ENCODE measurements around the gene FSD1L.

The FSD1L gene

DNA sequence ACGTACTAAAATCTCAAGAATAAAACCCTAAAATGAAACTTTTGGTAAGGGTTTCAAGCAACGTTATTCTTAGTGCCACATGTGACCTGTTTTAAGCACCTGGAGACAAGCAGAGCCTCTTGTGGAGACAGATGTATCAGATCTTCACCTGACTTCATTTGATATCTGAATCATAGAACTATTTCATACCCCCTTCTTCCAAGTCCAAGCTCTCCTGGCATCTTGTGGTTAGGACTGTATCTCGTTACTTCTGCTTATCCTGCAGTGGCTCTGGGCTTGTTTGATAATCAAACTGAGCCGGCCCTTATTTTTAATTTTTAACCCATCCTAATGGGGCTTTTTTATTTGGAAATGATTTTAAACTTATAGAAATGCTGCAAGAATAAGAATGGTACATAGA lies 11.1 kb upstream of the FSD1L start:
- no peak for DNase-seq (ENCODE audit: low spot score)

DNA sequence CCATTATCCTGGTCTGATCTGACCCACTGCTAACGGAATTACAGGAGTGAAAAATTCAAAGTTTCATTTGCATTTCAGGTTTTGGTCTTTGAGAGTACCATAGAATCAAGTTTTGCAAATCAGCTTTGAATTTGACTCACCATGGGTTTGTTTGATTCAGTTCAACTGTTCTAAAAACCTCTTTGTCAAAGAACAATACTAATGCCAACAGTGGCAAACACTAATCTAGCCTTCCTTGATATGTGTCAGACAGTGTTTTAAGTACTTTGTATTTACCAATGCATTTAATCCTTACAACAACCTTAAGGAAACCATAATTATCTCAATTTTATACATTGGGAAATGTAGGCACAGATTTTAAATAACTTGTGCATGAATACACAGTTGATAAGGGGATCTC lies 10.1 kb upstream of the FSD1L start:
- DNase-seq (ENCODE audit: low spot score), result no peak

DNA sequence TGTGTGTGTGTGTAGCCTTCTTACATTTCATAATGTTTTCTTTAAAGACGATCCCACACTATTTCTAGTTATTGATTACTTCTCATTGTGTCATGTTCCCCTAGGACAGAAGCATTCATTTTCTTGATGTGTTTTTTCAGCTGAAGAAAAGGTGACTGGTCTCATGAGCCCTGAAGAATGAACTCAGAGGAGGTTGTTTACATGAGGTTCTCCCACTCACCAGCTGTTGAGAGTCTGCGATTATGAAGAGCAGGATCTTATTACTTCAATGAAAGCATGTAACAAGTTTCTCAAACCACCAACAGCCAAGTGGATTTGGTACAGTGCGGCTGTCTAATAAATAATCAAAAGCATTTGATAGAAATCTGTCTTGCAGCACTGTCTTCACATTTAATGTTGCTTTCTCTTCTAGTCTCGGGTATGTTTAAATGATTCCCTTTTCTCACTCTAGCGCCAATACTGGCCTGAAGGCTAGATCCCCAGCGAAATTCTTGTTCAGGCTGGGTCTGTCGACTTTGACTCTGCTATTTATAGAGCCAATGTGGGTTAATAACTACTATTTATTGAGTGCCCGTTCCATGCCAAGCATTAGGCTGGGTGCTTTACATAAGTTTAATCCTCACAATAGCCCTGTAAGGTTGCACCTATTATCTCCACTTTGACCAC lies 9.6 kb upstream of the FSD1L start:
- DNase-seq (ENCODE audit: low spot score), result no peak

DNA sequence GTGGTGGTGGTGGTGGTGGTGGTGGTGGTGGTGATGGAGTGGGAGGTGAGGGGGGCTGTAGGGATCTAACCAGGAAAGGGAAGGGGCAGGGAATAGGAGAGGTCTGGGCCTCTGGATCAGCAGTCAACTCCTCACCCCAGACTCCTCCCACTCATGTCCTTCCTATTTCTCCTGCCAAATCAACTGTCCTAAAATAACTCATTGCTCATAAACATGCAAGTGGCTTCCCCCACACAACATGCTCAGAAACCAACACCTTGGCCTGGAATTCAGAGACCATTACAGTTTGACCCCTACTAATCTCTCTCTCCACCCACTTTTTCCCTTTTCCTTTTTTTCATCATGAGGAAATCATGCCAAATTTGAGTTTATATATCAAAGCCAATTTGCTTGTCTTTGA lies 8.4 kb upstream of the FSD1L start:
- no peak for DNase-seq (ENCODE audit: low spot score)

DNA sequence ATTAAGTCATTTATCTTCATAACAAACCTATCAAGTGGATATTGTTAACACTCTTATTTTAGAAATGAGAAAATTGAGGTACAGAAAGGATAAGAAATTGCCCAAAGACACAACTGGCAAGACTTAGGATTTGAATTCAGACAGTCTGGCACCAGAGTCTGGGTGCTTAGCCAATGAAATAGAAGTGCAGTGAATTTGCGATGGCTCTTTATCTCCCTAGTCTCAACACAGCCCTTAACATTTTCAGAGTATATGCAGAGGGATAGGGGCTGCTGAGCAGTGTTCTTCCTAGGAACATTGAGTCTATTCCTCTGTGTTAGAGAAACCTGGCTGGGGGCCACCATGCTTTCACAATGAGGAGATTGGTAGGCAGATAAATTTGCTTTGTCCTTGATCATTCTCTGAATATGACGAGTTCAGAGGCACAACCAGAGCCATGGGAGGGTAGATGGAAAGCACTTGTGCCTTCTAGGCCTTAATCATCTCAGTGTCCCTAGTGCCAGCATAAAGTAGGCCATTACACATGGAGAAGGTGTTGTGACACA lies 6.1 kb upstream of the FSD1L start:
- no peak for DNase-seq (ENCODE audit: low spot score)

- no peak for DNase-seq (ENCODE audit: low spot score)
Measured at GRCh38 chr9:105443121-105443520, 4.7 kb upstream of the FSD1L start.

DNA sequence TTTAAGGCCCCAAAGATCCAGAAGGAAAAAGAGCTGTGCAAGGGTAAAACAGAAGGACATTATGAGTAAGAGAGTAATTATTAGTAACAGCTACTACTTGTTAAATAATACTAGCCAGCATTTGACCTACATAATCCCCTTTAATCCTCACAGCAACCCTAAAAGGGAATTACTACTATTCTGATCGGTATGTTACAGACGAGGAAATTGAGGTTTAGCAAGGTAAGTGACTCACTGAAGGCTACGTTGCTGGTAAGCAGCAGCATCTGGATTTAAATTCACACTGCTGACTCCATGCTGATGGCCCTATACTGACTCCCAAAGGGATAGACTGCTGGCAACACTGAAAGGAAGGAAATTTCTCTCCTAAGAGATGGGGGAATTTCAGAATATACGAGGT lies 3.7 kb upstream of the FSD1L start:
- DNase-seq (ENCODE audit: low spot score), result no peak

GRCh38 chr9:105445203-105445881 lies 2.5 kb upstream of the FSD1L start:
- no peak for DNase-seq (ENCODE audit: low spot score)

GRCh38 chr9:105447386-105447813 lies 434 bp upstream of the FSD1L start:
- no peak for DNase-seq (ENCODE audit: low spot score)

DNA sequence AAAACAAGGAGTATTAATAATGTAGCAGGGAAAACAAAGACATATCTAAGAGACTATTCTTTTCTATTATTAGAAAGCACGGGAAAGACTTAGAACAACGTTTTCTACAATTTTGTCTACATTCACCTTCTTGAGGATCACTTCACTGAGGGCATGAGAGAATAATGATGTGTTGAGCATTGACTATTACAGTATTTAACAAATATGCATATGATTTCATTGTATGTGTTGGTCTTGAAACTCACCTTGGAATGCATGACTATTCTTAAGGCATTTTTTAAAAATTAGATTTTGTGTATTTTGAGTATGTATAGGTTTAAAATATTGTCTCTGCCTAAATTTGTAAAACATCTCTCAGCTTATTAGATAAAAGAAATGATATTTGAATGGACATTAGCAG lies 1.2 kb downstream of the FSD1L start:
- DNase-seq (ENCODE audit: low spot score), result no peak

GRCh38 chr9:105452185-105452584 lies 4.4 kb downstream of the FSD1L start:
- no peak for DNase-seq (ENCODE audit: low spot score)

- DNase-seq (ENCODE audit: low spot score), result no peak
Measured at GRCh38 chr9:105455836-105456475, 8.1 kb downstream of the FSD1L start.

- no peak for DNase-seq (ENCODE audit: low spot score)
Measured at GRCh38 chr9:105457560-105458294, 9.9 kb downstream of the FSD1L start.

DNA sequence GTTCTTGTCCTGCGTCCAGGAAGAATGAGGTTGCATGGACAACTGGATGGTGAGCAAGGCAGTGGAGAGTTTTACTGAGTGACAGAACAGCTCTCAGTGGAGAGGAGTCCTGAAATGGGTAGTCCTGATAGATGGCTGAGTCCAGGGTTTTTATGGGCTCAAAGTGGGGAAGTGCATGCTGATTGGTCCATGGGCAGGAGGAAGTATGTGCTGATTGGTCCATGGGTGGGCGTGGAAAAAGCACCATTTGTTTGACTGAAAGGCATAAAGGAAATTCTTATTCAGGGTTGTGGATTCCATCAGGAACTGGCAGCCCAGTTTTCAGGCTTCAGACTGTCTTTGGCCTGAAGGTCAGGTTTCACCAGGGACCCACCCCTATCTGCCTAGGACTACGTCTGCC lies 10.6 kb downstream of the FSD1L start:
- DNase-seq (ENCODE audit: low spot score), result no peak

DNA sequence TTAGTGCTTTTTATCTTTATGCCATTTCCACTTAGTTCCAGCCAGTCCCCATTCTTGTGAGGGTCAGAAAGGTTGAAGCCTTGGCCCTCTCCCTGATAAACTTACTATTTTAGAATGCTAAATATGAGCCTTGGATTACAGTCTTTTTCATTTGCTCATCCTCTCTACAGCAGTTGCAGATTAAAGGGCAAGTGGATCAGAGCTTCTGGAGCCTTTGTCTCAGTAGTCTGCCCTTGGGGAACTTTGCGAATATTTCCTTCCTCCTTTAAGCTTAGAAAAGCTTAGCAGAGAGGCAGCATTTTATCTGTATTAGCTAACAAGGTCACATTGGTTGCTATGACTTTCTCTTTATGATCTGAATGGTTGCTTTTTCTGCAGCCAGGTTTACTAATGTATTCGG lies 11.5 kb downstream of the FSD1L start:
- DNase-seq (ENCODE audit: low spot score), result no peak

DNA sequence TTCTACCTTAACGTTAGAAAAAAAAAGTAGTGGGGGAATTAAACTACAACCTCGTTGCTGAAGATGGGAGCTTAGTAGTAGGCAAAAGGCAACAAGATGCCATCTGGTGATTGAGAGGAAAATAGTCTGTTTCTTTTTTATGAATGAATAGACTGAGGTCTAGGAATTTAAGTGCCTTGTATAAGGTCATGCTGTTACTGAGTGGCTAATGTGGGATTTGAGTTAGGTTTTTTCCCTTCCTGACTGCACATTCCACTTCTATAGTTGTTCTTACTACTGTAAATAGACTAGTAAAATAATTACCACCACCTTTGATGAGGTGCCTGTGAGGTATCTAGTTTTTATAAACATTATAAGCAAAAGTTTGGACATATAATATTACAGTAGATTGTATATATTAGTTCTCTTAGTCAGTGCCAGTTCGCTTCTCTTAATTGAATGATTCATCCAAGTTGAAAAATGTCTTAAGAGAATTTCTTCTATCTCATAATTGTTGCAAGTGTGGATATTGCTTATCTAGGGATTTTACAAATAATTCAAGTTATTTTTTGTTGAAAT lies 19.1 kb downstream of the FSD1L start:
- DNase-seq (ENCODE audit: low spot score), result peak; percentile 29

DNA sequence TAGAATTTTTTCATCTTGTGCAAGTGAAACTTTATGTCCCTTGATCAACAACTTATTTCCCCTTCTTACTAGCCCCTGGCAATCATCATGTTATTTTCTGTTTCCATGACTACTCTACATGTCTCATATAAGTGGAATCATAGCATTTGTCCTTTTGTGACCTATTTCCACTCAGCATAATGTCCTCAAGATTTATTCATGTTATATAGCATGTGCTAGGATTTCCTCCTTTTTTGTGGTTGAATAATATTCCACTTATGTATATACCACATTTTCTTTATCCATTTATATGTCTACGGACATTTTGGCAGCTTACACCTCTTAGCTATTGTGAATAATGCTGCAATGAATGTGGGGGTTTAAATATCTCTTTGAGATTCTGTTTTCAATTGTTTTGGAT lies 21.0 kb downstream of the FSD1L start:
- no peak for DNase-seq (ENCODE audit: low spot score)

DNA sequence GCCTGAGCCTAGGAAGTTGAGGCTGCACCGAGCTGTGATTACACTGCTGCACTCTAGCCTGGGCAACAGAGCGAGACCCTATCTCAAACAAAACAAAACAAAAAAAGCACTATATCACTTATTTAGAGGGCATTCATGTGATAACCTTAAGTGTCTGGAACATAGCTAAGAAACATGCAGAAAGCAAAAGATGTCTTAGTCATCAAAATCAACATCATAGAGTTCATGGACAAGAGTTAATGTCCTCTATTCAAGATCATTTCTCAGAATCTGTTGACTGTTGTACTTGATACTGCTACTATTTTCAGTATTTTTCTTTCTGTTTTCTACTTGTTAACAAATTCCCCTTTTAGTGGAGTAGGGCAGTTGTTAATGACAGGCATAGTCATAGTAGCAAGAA lies 25.4 kb downstream of the FSD1L start:
- DNase-seq (ENCODE audit: low spot score), result no peak

- peak; percentile 20 for DNase-seq (ENCODE audit: low spot score)
Measured at GRCh38 chr9:105475302-105475701, 27.5 kb downstream of the FSD1L start.

GRCh38 chr9:105479846-105480245 lies 32.0 kb downstream of the FSD1L start:
- DNase-seq (ENCODE audit: low spot score), result no peak

- DNase-seq (ENCODE audit: low spot score), result no peak
Measured at GRCh38 chr9:105483618-105484017, 35.8 kb downstream of the FSD1L start.

GRCh38 chr9:105484226-105484625 lies 36.4 kb downstream of the FSD1L start:
- DNase-seq (ENCODE audit: low spot score), result no peak

All from COLO829 (cell line).